WERI-Rb-1 (cell line): ENCODE data around the gene RAD51B.
"Not testable (repeated sequence)": the region's sequence is repeated elsewhere in the genome, so short reads cannot be mapped to it uniquely, and the experiment has no call there.

Experiments used
- DNase-seq: peaks from one replicate; pipeline ENCODE4 v3.0.0-alpha.2; 2020
- H3K27ac ChIP-seq: fragments of 250-450 bp; sonication (Bioruptor Pico); 2 replicates; pipeline ENCODE4 v1.5.1; 2020; ENCODE audit warnings: mild to moderate bottlenecking, moderate library complexity
- H3K27me3 ChIP-seq: fragments of 250-450 bp; sonication (Bioruptor Pico); 2 replicates; pipeline ENCODE4 v1.5.1; 2021; ENCODE audit warnings: mild to moderate bottlenecking, low read depth, moderate library complexity; ENCODE audit not compliant: insufficient read depth, severe bottlenecking
- H3K36me3 ChIP-seq: fragments of 250-450 bp; sonication (Bioruptor Pico); 2 replicates; pipeline ENCODE4 v1.5.1; 2020; ENCODE audit warnings: mild to moderate bottlenecking, moderate library complexity
- H3K4me3 ChIP-seq: 2 replicates; pipeline ENCODE4 v1.5.1; 2011; ENCODE audit warnings: low read depth, mild to moderate bottlenecking, control low read depth, low read length
- H3K9me3 ChIP-seq: fragments of 250-450 bp; sonication (Bioruptor Pico); 2 replicates; pipeline ENCODE4 v1.5.1; 2021; ENCODE audit warnings: mild to moderate bottlenecking, moderate library complexity; ENCODE audit not compliant: severe bottlenecking
- TF ChIP-seq, protein P1 (sequence below): IDR thresholded peaks from 2 replicates; pipeline ENCODE4 v1.5.1; 2011; ENCODE audit warnings: low read depth, mild to moderate bottlenecking, control low read depth, inconsistent platforms, low read length

RAD51B gene

DNA sequence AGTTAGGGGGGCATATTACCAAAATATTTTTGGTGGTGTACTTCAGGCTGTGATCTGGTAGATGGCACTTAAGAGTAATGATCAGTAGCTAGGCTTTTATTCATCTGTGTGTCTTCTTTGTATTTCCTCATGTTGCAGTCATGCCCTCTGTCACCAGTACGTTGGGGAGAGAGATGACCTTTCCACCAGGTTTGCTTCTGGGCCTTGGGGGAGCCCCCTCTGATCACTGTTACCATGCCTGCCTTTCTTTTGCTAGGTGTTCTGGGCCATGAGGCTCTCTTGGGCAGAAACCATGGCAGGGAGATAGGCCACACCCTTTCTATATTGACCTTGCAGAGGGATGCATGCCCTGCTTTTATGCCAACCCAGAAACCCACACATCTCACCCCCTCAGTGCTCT lies 208.5 kb downstream of the RAD51B start:
- TF ChIP-seq, protein P1, sequence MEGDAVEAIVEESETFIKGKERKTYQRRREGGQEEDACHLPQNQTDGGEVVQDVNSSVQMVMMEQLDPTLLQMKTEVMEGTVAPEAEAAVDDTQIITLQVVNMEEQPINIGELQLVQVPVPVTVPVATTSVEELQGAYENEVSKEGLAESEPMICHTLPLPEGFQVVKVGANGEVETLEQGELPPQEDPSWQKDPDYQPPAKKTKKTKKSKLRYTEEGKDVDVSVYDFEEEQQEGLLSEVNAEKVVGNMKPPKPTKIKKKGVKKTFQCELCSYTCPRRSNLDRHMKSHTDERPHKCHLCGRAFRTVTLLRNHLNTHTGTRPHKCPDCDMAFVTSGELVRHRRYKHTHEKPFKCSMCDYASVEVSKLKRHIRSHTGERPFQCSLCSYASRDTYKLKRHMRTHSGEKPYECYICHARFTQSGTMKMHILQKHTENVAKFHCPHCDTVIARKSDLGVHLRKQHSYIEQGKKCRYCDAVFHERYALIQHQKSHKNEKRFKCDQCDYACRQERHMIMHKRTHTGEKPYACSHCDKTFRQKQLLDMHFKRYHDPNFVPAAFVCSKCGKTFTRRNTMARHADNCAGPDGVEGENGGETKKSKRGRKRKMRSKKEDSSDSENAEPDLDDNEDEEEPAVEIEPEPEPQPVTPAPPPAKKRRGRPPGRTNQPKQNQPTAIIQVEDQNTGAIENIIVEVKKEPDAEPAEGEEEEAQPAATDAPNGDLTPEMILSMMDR = no peak
- Histone ChIP-seq H3K4me3 (no peak overlapping the region), H3K27ac (no peak overlapping the region), H3K9me3 (no peaks in the 10 kb centered on the region), H3K27me3 (no peaks in the 10 kb centered on the region), H3K36me3 (no peaks in the 10 kb centered on the region)
- no peak for DNase-seq

DNA sequence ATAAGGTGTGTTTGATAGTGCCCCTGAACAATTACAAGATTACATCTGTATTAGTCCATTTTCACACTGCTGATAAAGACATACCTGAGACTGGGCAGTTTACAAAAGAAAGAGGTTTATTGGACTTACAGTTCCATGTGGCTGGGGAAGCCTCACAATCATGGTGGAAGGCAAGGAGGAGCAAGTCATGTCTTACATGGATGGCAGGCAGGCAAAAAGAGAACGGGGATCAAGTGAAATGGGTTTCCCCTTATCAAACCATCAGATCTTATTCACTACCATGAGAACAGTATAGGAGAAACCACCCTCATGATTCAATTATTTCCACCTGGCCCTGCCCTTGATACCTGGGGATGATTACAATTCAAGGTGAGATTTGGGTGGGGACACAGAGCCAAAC lies 211.4 kb downstream of the RAD51B start:
- H3K36me3 ChIP-seq, H3K27me3 ChIP-seq, H3K9me3 ChIP-seq, H3K4me3 ChIP-seq, H3K27ac ChIP-seq, DNase-seq: not testable (repeated sequence)

DNA sequence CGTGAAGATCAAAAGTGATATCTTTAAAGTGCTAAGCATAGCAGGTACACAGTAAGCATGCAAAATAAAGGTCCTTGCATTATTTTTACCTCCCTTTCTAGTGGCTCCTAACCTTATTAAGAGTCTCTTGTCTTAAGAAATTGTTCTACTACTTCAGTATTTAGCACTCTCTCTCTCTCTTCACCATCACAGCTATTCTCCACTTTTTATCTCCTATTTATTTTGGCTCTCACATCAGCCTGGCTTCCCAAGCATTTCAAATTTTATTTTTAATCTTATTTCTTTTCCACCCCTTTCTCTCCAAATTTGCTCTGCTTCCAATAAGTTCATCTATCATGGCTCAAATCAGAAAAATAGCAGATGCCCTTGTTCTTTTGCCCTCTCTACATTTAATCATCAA lies 212.6 kb downstream of the RAD51B start:
- Histone ChIP-seq H3K36me3 (no peaks in the 10 kb centered on the region), H3K9me3 (no peaks in the 10 kb centered on the region), H3K4me3 (no peak overlapping the region), H3K27ac (no peak overlapping the region), H3K27me3 (no peaks in the 10 kb centered on the region)
- DNase-seq = no peak
- TF ChIP-seq, protein P1 = no peak

DNA sequence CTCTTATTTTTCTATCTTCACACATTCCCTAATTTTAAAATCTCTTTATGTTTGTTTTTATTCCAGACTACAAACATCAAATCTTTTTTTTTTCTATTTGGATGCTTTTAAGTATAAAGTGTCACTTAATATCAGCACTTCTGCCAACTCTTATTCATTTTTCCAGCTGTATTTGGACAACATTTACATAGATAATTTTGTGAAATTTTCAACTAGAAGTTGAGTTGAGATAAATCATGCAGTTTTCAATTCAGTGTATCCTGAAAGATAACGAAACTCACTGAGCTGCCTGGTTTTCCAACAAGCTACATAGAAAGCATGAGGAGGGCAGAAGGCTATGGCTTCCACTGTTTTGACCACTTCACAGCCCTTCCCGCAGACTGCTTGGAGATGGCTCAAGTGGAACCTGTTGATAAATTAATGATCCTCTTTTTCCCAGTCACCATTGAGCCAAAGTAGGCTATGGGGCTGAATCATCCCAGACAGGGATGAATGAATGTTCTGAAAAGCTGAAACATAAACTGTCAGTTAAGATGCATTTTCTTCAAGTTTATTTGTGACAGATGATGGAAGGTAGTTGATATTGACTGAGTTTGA lies 213.9 kb downstream of the RAD51B start:
- Histone ChIP-seq H3K27me3 (no peaks in the 10 kb centered on the region), H3K36me3 (no peaks in the 10 kb centered on the region), H3K4me3 (no peak overlapping the region), H3K9me3 (no peaks in the 10 kb centered on the region), H3K27ac (no peak overlapping the region)
- TF ChIP-seq, protein P1 = no peak
- no peak for DNase-seq

DNA sequence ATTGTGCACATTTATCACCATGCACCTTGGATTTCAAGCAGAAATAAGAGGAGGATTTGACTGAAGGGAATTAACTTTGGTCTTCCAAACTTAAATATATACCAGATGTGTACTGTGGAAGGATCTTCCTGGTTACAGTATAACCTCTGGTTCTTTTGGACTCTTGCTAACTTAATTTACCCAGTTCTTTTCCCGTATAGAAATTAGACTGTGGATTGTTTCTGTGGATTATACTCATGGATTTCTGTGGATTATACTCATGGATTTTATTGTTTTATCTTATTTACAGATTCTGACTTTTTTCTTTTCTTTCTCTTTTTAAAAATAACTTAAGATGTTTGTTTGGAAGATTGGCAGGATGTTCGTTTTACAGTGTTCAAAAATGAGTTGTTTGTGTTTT lies 215.3 kb downstream of the RAD51B start:
- no peak overlapping the region for H3K4me3 ChIP-seq
- TF ChIP-seq, protein P1 = no peak
- no peaks in the 10 kb centered on the region for H3K9me3 ChIP-seq
- no peaks in the 10 kb centered on the region for H3K27me3 ChIP-seq
- no peaks in the 10 kb centered on the region for H3K36me3 ChIP-seq
- no peak for DNase-seq
- H3K27ac ChIP-seq = no peak overlapping the region

DNA sequence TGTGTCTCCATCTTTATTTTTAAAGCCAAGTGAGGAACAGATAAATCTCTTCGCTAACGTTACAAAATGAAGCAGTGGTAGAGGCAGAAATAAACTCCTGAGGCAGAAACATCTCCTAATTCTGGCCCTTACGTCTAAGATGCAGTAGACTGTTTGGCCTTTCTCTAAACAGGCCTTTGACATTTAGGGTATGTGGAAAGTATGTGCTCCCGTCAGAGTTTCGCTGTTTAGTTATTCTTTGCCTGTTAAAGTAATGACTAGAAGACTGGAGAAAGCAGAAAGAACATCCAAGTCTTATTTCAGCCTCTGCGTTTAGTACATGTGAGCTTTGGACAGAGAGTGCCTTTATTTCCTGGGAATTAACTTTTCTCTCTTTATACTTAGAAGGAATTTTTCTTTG lies 216.6 kb downstream of the RAD51B start:
- Histone ChIP-seq H3K36me3 (no peaks in the 10 kb centered on the region), H3K9me3 (no peaks in the 10 kb centered on the region), H3K4me3 (no peak overlapping the region), H3K27ac (no peak overlapping the region), H3K27me3 (no peaks in the 10 kb centered on the region)
- TF ChIP-seq, protein P1 = no peak
- DNase-seq = no peak
